ENCODE data around the gene BCL2L12. TPM values are rescaled to one million over a fixed set of nuclear protein-coding genes. Genes with fewer than 3 reads are reported as not detected.
"Not testable (repeated sequence)": the region's sequence is repeated elsewhere in the genome, so short reads cannot be mapped to it uniquely, and the experiment has no call there.

BCL2L12 gene
- 1 to 10 TPM; 4.7 to 6.8 (median 5.8) TPM for total RNA-seq

GRCh38 chr19:49665351-49666119 lies at the start of gene BCL2L12, which contains the start of gene IRF3:
Gene BCL2L12, plus strand, starts transcription at chr19:49665933. Its CDS starts 760 bp downstream, at chr19:49666693.
Gene IRF3, minus strand, starts transcription at chr19:49665857. Its CDS starts 1,019 bp downstream, at chr19:49664838.
- Histone ChIP-seq H3K27ac (peak within 1 kb of the TSS; percentile 71 to 93 (median 88)), H3K4me3 (peak within 1 kb of the TSS; percentile 66 to 91 (median 81)), H3K27me3 (no peaks in the 10 kb centered on the region), H3K4me1 (peaks cover 0 to 33% (median 17%) of the 10 kb centered on the region in 4 donors), H3K36me3 (peaks cover 0 to 47% (median 11%) of the 10 kb centered on the region in 3 donors), H3K9me3 (no peaks in the 10 kb centered on the region)
- 0 to 1% methylated on average over 50 of the region's 50 CpGs for WGBS, 2 donors
- DNase-seq (ENCODE audit: low spot score in 2 of 2): peak; percentile 97 to 98
- TF ChIP-seq EP300 (IDR thresholded peaks at IDR 0.05): peak; percentile 94
- peak; percentile 64 to 83 for TF ChIP-seq POLR2A (IDR thresholded peaks at IDR 0.05)
- TF ChIP-seq CTCF (IDR thresholded peaks at IDR 0.05): peak in 1 of 5 experiments; percentile 13

- TF ChIP-seq POLR2A (IDR thresholded peaks at IDR 0.05) (no peak), EP300 (IDR thresholded peaks at IDR 0.05) (no peak), CTCF (IDR thresholded peaks at IDR 0.05) (no peak)
- no peaks in the 10 kb centered on the region for H3K27me3 ChIP-seq
- H3K36me3 ChIP-seq: peaks cover 0 to 70% (median 38%) of the 10 kb centered on the region in 3 donors
- H3K4me3 ChIP-seq: no peak overlapping the region
- no peaks in the 10 kb centered on the region for H3K9me3 ChIP-seq
- no peak overlapping the region for H3K27ac ChIP-seq
- H3K4me1 ChIP-seq: peaks cover 0 to 31% (median 7%) of the 10 kb centered on the region in 4 donors
- DNase-seq (ENCODE audit: low spot score in 2 of 2): no peak
- 91 to 99% methylated on average over 7 of the region's 7 CpGs for WGBS, 2 donors
These were observed 49.2 kb upstream of the BCL2L12 start for GRCh38 chr19:49616532-49616931.

GRCh38 chr19:49616945-49617344 lies 48.8 kb upstream of the BCL2L12 start:
- no peak for DNase-seq (ENCODE audit: low spot score in 2 of 2)
- no peak for TF ChIP-seq EP300 (IDR thresholded peaks at IDR 0.05)
- TF ChIP-seq POLR2A (IDR thresholded peaks at IDR 0.05): no peak
- TF ChIP-seq CTCF (IDR thresholded peaks at IDR 0.05): no peak
- H3K27ac ChIP-seq: no peak overlapping the region
- H3K36me3 ChIP-seq: peaks cover 0 to 74% (median 40%) of the 10 kb centered on the region in 3 donors
- WGBS, 2 donors: 92 to 94% methylated on average over 7 of the region's 7 CpGs
- no peak overlapping the region for H3K4me3 ChIP-seq
- H3K9me3 ChIP-seq: no peaks in the 10 kb centered on the region
- H3K27me3 ChIP-seq: no peaks in the 10 kb centered on the region
- peaks cover 0 to 29% (median 7%) of the 10 kb centered on the region in 4 donors for H3K4me1 ChIP-seq

- H3K27ac ChIP-seq; DNase-seq (ENCODE audit: low spot score in 2 of 2); H3K4me3 ChIP-seq; H3K9me3 ChIP-seq; H3K27me3 ChIP-seq: not testable (repeated sequence)
- Histone ChIP-seq H3K4me1 (peaks cover 0 to 20% (median 7%) of the 10 kb centered on the region in 4 donors), H3K36me3 (peaks cover 0 to 79% (median 40%) of the 10 kb centered on the region in 3 donors)
- 89 to 94% methylated on average over 13 of the region's 13 CpGs for WGBS, 2 donors
These were observed 47.9 kb upstream of the BCL2L12 start for GRCh38 chr19:49617860-49618259.

GRCh38 chr19:49624967-49625910 lies 40.5 kb upstream of the BCL2L12 start:
- H3K27ac ChIP-seq: no peak overlapping the region
- H3K4me1 ChIP-seq: peaks cover 0 to 18% (median 8%) of the 10 kb centered on the region in 4 donors
- peaks cover 0 to 61% (median 13%) of the 10 kb centered on the region in 3 donors for H3K36me3 ChIP-seq
- H3K4me3 ChIP-seq: no peak overlapping the region
- no peak for DNase-seq (ENCODE audit: low spot score in 2 of 2)
- no peaks in the 10 kb centered on the region for H3K9me3 ChIP-seq
- WGBS, 2 donors: 73 to 74% methylated on average over 18 to 27 of the region's 27 CpGs
- no peaks in the 10 kb centered on the region for H3K27me3 ChIP-seq
- TF ChIP-seq CTCF (IDR thresholded peaks at IDR 0.05) (no peak), EP300 (IDR thresholded peaks at IDR 0.05) (no peak), POLR2A (IDR thresholded peaks at IDR 0.05) (no peak)
